RWPE2 (cell line): Measurements from ENCODE around the gene EGFLAM.

Experiments used
- ATAC-seq: fragments of 200-7000 bp; cut with Tn5 transposase; 3 replicates; pipeline ENCODE4 v1.9.1; 2021; ENCODE audit warnings: low read depth
- DNase-seq: peaks from one replicate; pipeline ENCODE4 v3.0.0-alpha.2; 2020; ENCODE audit warnings: low spot score
- H3K27ac ChIP-seq: fragments of 450-650 bp; 2 replicates; pipeline ENCODE4 v1.5.1; 2017; ENCODE audit warnings: mild to moderate bottlenecking; ENCODE audit not compliant: poor library complexity, severe bottlenecking
- H3K27me3 ChIP-seq: fragments of 250-450 bp; sonication (Bioruptor Pico); 2 replicates; pipeline ENCODE4 v1.5.1; 2021; ENCODE audit warnings: mild to moderate bottlenecking, moderate library complexity; ENCODE audit not compliant: insufficient read depth, poor library complexity, severe bottlenecking
- H3K36me3 ChIP-seq: fragments of 250-450 bp; sonication (Bioruptor Pico); 2 replicates; pipeline ENCODE4 v1.5.1; 2020; ENCODE audit warnings: low read depth, mild to moderate bottlenecking, moderate library complexity
- H3K4me1 ChIP-seq: fragments of 250-450 bp; sonication (Bioruptor Pico); 2 replicates; pipeline ENCODE4 v1.5.1; 2021; ENCODE audit warnings: mild to moderate bottlenecking, moderate library complexity; ENCODE audit not compliant: insufficient read depth, poor library complexity, severe bottlenecking
- H3K4me3 ChIP-seq: fragments of 250-450 bp; sonication (Bioruptor Pico); 2 replicates; pipeline ENCODE4 v1.5.1; 2021; ENCODE audit warnings: mild to moderate bottlenecking, moderate library complexity; ENCODE audit not compliant: severe bottlenecking
- H3K9me3 ChIP-seq: fragments of 250-450 bp; sonication (Bioruptor Pico); 2 replicates; pipeline ENCODE4 v1.5.1; 2021; ENCODE audit warnings: mild to moderate bottlenecking, moderate library complexity; ENCODE audit not compliant: severe bottlenecking
- CTCF ChIP-seq: fragments of 450-650 bp; IDR thresholded peaks from one replicate; pipeline ENCODE4 v1.5.1; 2017; ENCODE audit warnings: mild to moderate bottlenecking, moderate library complexity; ENCODE audit not compliant: poor library complexity, severe bottlenecking

The EGFLAM gene

GRCh38 chr5:38226091-38226490 lies 32.3 kb upstream of the EGFLAM start:
- no peaks in the 10 kb centered on the region for H3K36me3 ChIP-seq
- DNase-seq, result no peak
- TF ChIP-seq CTCF, result no peak
- peaks cover 28% of the 10 kb centered on the region for H3K27me3 ChIP-seq
- H3K27ac ChIP-seq, result no peak overlapping the region
- ATAC-seq, result no peak
- H3K4me3 ChIP-seq, result no peak overlapping the region
- H3K9me3 ChIP-seq, result no peaks in the 10 kb centered on the region
- no peaks in the 10 kb centered on the region for H3K4me1 ChIP-seq

- Histone ChIP-seq H3K9me3 (no peaks in the 10 kb centered on the region), H3K4me3 (no peak overlapping the region), H3K4me1 (no peaks in the 10 kb centered on the region), H3K27me3 (peaks cover 38% of the 10 kb centered on the region), H3K27ac (no peak overlapping the region), H3K36me3 (no peaks in the 10 kb centered on the region)
- ATAC-seq (no peak), DNase-seq (no peak)
- no peak for TF ChIP-seq CTCF
These were observed 29.4 kb upstream of the EGFLAM start for GRCh38 chr5:38228914-38229313.

DNA sequence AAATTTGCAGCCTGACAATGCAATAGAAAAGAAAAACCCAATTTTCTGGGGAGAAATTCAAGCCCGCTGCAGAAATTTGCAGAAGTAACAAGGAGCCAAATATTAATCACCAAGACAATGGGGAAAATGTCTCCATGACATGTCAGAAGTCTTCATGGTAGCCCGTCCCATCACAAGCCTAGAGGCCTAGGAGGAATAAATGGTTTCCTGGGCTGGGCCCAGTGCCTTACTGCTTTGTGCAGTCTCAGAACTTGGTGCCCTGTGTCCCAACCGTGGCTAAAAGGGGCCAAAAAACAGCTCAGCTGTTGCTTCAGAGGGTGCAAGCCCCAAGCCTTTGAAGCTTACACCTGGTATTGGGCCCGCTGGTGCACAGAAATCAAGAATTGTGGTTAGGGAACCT lies 23.6 kb upstream of the EGFLAM start:
- DNase-seq, result no peak
- no peak for TF ChIP-seq CTCF
- no peaks in the 10 kb centered on the region for H3K4me1 ChIP-seq
- no peaks in the 10 kb centered on the region for H3K9me3 ChIP-seq
- ATAC-seq, result no peak
- H3K27ac ChIP-seq, result no peak overlapping the region
- H3K27me3 ChIP-seq, result peaks cover 30% of the 10 kb centered on the region
- no peak overlapping the region for H3K4me3 ChIP-seq
- no peaks in the 10 kb centered on the region for H3K36me3 ChIP-seq

DNA sequence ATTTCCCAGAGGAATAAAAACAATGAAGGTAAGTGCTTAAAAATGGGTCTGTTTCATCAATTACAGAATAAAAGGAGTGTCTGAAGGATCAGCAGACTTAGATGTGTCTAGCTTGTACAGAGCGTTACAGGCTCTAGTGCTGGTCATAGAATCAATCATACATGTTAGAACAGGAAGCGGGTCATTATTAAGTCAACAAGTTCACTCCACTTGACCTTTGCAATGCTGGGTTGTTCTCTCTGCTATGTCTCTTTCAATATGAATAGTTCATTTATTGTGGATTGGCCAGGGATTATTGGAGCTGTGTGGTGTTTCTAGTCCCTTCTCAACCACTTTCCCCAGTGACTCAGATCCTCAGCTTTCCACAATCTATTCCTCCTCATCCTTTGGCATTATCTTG lies 20.7 kb upstream of the EGFLAM start:
- Histone ChIP-seq H3K4me3 (no peak overlapping the region), H3K27me3 (peaks cover 30% of the 10 kb centered on the region), H3K27ac (no peak overlapping the region), H3K9me3 (no peaks in the 10 kb centered on the region), H3K36me3 (no peaks in the 10 kb centered on the region), H3K4me1 (no peaks in the 10 kb centered on the region)
- DNase-seq (no peak), ATAC-seq (no peak)
- no peak for TF ChIP-seq CTCF

DNA sequence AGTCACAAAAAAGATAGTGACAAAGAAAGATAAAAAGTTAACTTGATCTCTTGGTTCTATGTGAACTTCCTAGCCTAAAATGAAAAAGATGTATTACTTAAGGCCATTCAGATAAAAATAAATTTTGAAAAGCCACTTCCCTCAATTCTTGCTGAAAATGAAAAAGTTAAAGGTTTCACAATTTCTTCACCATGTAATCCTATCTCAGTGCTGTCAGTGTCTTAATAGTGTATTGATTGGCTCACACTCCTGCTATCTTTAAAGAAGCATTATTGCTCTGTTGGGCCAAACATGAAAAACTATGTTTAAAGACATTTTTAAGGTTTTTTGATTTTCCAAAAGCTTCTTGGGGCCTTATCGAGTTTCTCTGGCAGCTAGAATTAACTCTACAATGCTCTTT lies 18.1 kb upstream of the EGFLAM start:
- Histone ChIP-seq H3K4me1 (no peaks in the 10 kb centered on the region), H3K4me3 (no peak overlapping the region), H3K9me3 (no peaks in the 10 kb centered on the region), H3K27ac (no peak overlapping the region), H3K27me3 (peaks cover 52% of the 10 kb centered on the region), H3K36me3 (no peaks in the 10 kb centered on the region)
- DNase-seq, result no peak
- ATAC-seq, result no peak
- no peak for TF ChIP-seq CTCF
